ENCODE results near the gene NOS3. TPM values are rescaled to one million over a fixed set of nuclear protein-coding genes. Genes with fewer than 3 reads are reported as not detected.
A peak's percentile ranks its signal among the peaks of the same experiment; 100 is the strongest.

Gene NOS3
- total RNA-seq, 1 donor from 2014 or later, result 1.9 TPM

DNA sequence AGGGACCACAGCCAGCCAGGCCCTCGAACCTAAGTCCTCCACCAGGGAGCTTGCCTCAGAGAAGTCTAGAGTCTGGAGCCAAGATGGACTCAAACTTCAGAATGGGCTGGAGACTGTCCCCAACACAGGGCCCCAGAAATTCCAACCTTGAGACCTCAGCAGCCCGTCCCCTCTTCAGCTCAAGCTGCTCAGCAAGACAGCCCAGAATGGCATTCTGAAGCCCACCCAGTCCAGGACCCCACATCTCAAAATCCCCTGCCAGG, 28.6 kb upstream of the NOS3 start:
- H3K4me3 ChIP-seq (ENCODE audit: low read depth, low read length), result no peak overlapping the region
- TF ChIP-seq, protein P1, sequence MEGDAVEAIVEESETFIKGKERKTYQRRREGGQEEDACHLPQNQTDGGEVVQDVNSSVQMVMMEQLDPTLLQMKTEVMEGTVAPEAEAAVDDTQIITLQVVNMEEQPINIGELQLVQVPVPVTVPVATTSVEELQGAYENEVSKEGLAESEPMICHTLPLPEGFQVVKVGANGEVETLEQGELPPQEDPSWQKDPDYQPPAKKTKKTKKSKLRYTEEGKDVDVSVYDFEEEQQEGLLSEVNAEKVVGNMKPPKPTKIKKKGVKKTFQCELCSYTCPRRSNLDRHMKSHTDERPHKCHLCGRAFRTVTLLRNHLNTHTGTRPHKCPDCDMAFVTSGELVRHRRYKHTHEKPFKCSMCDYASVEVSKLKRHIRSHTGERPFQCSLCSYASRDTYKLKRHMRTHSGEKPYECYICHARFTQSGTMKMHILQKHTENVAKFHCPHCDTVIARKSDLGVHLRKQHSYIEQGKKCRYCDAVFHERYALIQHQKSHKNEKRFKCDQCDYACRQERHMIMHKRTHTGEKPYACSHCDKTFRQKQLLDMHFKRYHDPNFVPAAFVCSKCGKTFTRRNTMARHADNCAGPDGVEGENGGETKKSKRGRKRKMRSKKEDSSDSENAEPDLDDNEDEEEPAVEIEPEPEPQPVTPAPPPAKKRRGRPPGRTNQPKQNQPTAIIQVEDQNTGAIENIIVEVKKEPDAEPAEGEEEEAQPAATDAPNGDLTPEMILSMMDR (conservative IDR thresholded peaks at IDR 0.05; ENCODE audit: low read depth, low read length), result no peak
- no peak for DNase-seq (ENCODE audit: low read depth)

DNA sequence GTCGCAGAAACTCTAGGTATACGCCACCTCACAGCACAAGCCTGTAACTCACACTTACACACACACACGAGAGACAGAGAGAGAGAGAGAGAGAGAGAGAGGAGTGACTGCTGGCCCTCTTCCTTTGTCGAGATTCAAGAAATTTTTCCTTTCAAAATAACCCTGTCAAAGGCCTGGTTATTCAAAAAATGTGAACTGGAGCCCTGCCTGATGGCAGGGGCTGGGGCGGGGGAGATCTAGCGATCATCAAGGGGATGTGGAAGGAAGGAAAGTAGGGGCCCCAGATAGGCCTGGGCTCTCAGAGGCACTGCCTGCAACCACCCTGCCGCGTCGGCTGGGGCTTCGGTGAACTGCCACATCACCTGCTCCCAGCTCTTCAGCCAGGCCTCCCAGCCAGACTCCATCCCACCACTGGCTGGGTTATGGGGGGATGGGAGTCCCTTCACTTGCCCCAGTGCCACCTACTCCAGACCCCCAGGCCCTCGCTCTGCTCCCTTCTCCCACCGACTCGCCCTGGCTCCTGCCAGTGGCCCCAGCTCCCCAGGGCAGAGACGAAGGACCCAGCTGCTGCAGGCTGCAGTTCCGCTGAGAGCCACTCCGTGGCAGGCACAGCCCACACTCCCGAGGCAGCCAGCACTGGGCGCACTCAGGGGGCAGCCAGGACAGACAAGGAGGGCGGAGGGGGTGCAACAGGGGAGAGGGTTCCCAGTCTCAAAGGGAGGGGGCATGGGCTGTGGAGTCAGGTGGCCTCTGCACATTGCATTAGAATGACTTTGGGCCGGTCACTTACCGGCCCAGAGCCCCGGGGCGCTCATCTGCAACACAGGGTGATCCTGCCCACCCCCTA, 28.0 kb upstream of the NOS3 start:
- DNase-seq (ENCODE audit: low read depth), result no peak
- TF ChIP-seq, protein P1 (conservative IDR thresholded peaks at IDR 0.05; ENCODE audit: low read depth, low read length), result peak; percentile 87
- H3K4me3 ChIP-seq (ENCODE audit: low read depth, low read length), result no peak overlapping the region

DNA sequence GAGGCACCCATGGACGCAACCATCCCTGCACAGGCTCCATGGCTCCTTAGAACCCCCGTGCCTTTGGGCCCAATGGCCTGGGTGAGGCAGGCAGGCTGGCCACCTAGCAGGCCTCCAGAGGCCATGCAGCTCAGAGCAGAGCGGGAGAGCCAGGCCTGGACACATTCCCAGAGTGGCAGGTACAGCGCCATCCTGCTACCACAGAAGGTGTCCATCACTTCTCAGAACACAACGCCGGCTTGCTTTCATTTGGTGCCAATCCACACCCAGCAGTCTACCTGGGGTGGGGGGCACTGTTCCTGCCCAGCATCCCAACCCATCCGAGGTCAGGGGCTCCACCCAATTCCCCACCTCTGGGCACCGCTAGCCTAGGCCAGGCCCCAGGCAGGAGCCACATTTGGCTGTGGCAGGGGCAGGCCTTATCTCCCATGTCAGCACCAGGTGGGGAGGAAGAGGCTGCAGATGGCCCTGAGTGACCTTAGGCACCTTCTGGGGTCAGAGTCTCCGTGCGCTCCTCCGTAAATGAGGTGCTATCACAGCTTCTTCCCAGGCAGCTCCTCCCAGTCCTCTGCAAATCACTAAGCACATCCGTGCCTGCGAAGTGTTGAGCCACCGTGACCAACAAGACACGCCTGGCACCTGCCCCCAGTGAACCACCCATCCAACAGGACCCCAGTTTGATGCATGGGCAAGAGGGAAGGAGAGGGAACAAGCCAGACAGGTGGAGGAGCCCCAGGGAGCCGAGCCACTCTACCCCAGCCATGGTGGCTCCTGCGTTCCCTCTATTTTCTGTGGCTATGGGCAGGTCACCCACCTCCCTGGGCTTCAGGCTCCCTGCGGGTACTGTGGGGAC, 26.9 kb upstream of the NOS3 start:
- no peak for DNase-seq (ENCODE audit: low read depth)
- TF ChIP-seq, protein P1 (conservative IDR thresholded peaks at IDR 0.05; ENCODE audit: low read depth, low read length), result no peak
- H3K4me3 ChIP-seq (ENCODE audit: low read depth, low read length), result no peak overlapping the region

DNA sequence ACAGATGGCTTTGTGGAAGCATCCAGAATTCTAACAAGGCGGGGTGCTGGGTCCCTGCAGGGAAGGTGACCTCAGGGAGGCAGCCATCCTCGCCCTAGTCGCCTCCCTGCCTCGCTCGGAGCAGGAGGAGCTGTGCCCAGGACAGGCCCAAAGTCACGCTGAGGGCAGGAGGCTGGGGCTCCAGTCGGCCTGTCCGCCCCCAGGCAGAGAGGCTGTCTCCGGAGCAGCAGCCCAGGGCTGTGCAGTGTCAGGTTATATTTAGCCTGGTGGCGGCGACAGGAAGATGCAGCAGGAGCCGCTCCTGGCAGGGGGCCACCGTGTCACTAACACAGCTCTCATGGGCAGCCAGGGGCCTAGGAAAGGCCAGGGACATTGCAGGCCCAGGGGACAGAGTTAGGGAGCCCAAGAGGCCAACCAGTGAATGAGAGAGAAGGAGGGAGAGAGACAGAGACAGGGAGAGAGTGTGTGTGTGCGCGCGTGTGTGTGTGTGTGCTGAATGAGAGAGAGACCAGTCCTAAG, 26.2 kb upstream of the NOS3 start:
- no peak for DNase-seq (ENCODE audit: low read depth)
- no peak overlapping the region for H3K4me3 ChIP-seq (ENCODE audit: low read depth, low read length)
- TF ChIP-seq, protein P1 (conservative IDR thresholded peaks at IDR 0.05; ENCODE audit: low read depth, low read length), result no peak

DNA sequence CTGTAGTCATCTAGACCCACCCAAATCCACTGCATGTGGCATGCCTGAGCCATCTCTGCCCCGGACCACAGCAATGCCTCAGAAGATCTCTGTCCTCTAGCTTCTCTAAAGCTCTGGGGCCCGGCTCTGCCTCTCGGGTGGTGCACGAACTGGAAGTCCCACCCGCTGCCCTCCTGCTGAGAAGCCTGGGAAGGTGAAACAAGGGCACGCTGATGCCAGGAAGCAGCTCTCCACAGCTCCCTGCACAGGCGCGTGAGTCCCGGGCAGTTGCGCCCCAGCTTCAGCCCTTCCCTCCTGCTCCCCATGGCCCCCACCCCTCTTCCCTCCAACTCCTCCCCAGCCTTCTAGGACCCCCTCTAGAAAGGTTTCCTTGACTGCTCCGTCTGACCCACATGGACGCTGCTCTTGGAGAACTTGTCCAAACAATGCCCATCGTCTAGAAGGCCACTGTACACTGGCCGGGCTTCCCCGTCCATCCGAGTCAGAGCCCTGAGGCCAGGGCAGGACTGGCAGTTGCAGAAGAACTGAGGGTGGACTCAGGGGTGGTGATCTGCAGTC, 25.5 kb upstream of the NOS3 start:
- TF ChIP-seq, protein P1 (conservative IDR thresholded peaks at IDR 0.05; ENCODE audit: low read depth, low read length), result no peak
- DNase-seq (ENCODE audit: low read depth), result no peak

DNA sequence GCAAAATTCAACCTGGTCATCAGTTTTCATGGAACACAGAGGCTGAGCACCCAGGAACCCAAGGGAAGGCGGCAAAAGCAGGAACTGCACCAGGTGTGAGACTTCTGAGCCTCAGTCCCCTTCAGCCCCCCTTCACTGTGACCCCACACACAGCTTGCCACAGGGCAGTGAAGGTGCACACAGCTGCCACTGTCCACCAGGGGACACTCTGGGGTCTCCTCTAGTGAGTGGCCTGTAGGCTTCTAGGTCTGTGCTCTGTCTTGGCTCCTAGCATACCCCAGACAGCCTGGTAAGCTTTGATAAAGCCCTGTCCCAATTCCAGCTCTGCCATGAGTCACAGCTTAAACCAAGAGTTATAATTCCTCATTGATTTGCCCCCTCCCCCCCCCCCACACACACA, 24.8 kb upstream of the NOS3 start:
- no peak for DNase-seq (ENCODE audit: low read depth)
- TF ChIP-seq, protein P1 (conservative IDR thresholded peaks at IDR 0.05; ENCODE audit: low read depth, low read length), result peak; percentile 25
- H3K4me3 ChIP-seq (ENCODE audit: low read depth, low read length), result no peak overlapping the region

More for the DNA sequence above, 25.5 kb upstream of the NOS3 start:
- no peak overlapping the region for H3K4me3 ChIP-seq (ENCODE audit: low read depth, low read length)

All from epithelial cell of proximal tubule (primary cell).